HepG2 (cell line): Measurements from ENCODE around the gene IL27RA. TPM values are rescaled to one million over a fixed set of nuclear protein-coding genes. Genes with fewer than 3 reads are reported as not detected.

Source experiments
- ATAC-seq: fragments of 200-7000 bp; cut with Tn5 transposase; 3 replicates; pipeline ENCODE4 v1.9.1; 2020; ENCODE audit warnings: mild to moderate bottlenecking, moderate library complexity
- BruUV-seq: library from RNA; stranded (reverse); fragments of 400-500 nt; replicated peaks from 2 replicates; lab custom pipeline; 2021; lab: Mats Ljungman, UMichigan
- CTCF ChIA-PET: fragments of 300-600 bp; formaldehyde crosslinking; extraction: SDS; loops from one replicate; lab custom pipeline; 2021; ENCODE audit warnings: low total read pairs, inconsistent platforms, low intra/inter-chr PET ratio; lab: Yijun Ruan, JAX
- POLR2A ChIA-PET: fragments of 350-600 bp; sonication (Branson Sonifier 250); formaldehyde crosslinking; loops from one replicate; lab custom pipeline; 2020; ENCODE audit warnings: antibody characterized with exemption, inconsistent platforms; lab: Yijun Ruan, JAX
- DNase-seq: peaks from one replicate; pipeline ENCODE4 v3.0.0-alpha.2; 2015; ENCODE audit warnings: low spot score
- FAIRE-seq: peaks from 3 replicates; lab custom pipeline; 2011; peaks lifted over from hg19 to GRCh38; lab: Jason Lieb, UNC
- H2AFZ ChIP-seq: one replicate; pipeline ENCODE4 v1.6.1; 2011; ENCODE audit warnings: low read length, inconsistent platforms
- H3K27ac ChIP-seq: fragments of 300-600 bp; 3 replicates; pipeline ENCODE4 v1.8.0; 2011; ENCODE audit warnings: mixed run types, mild to moderate bottlenecking, mixed read lengths, low read length, inconsistent platforms; ENCODE audit not compliant: insufficient read depth; ENCODE audit errors: extremely low read length
- H3K27me3 ChIP-seq, 2 experiments: fragments of 200-600 bp in 1 of 2; 2 replicates in 1 of 2; 3 replicates in 1 of 2; pipeline versions ENCODE4 v1.6.0 to v1.8.0; 2011; ENCODE audit warnings: low read length in 2 of 2, mild to moderate bottlenecking in 2 of 2, moderate library complexity in 2 of 2, inconsistent platforms in 1 of 2; ENCODE audit not compliant: insufficient read depth in 2 of 2, control insufficient read depth in 1 of 2
- H3K36me3 ChIP-seq, 2 experiments: fragments of 200-600 bp in 1 of 2; replicated peaks in 1 of 2; 2 replicates in 1 of 2; 3 replicates in 1 of 2; pipeline versions ENCODE4 v1.5.1 to v1.8.0; 2011; ENCODE audit warnings: low read length in 2 of 2, inconsistent platforms in 1 of 2; ENCODE audit not compliant: insufficient read depth in 2 of 2, control insufficient read depth in 1 of 2
- H3K4me1 ChIP-seq: 2 replicates; pipeline ENCODE4 v1.5.1; 2012; ENCODE audit warnings: low read length, inconsistent platforms; ENCODE audit not compliant: insufficient read depth
- H3K4me2 ChIP-seq: 2 replicates; pipeline ENCODE4 v1.6.0; 2011; ENCODE audit warnings: low read depth, low read length, inconsistent platforms
- H3K4me3 ChIP-seq, 3 experiments: fragments of 200-600 bp in 1 of 3; sonication (generic), shearing (Covaris generic) in 1 of 3; replicated peaks in 1 of 3; 2 replicates each; pipeline ENCODE4 v1.5.1; 2011 to 2016; ENCODE audit warnings: low read length in 3 of 3, inconsistent platforms in 2 of 3, low read depth in 2 of 3, mild to moderate bottlenecking in 2 of 3, control low read depth in 1 of 3, mixed read lengths in 1 of 3; ENCODE audit not compliant: insufficient read depth in 1 of 3
- H3K79me2 ChIP-seq: one replicate; pipeline ENCODE4 v1.6.1; 2011; ENCODE audit warnings: low read length, inconsistent platforms; ENCODE audit not compliant: insufficient read depth
- H3K9ac ChIP-seq: 2 replicates; pipeline ENCODE4 v1.6.0; 2011; ENCODE audit warnings: mild to moderate bottlenecking, low read depth, low read length, inconsistent platforms; ENCODE audit not compliant: insufficient read depth
- H3K9me3 ChIP-seq: 2 replicates; pipeline ENCODE4 v1.5.1; 2012; ENCODE audit warnings: mild to moderate bottlenecking, low read length
- H4K20me1 ChIP-seq: 2 replicates; pipeline ENCODE4 v1.6.0; 2011; ENCODE audit warnings: inconsistent platforms, mild to moderate bottlenecking, low read length, moderate library complexity; ENCODE audit not compliant: insufficient read depth
- ELF4 ChIP-seq: sonication (generic); formaldehyde crosslinking; IDR thresholded peaks from 2 replicates; pipeline ENCODE4 v1.5.0; 2020; ENCODE audit warnings: missing genetic modification reagents, mild to moderate bottlenecking, moderate library complexity, borderline replicate concordance
- MBNL3 ChIP-seq: fragments of 250-450 bp; sonication (Bioruptor Pico); conservative IDR thresholded peaks from 2 replicates; pipeline ENCODE4 v1.8.0; 2022; ENCODE audit warnings: mild to moderate bottlenecking, inconsistent platforms
- RORA ChIP-seq: sonication (generic); formaldehyde crosslinking; IDR thresholded peaks from 2 replicates; pipeline ENCODE4 v1.5.0; 2020; ENCODE audit warnings: mild to moderate bottlenecking, missing genetic modification reagents, moderate library complexity
- ZNF263 ChIP-seq: sonication (generic); formaldehyde crosslinking; IDR thresholded peaks from 2 replicates; pipeline ENCODE4 v1.4.0; 2020; ENCODE audit warnings: missing genetic modification reagents
- ZNF496 ChIP-seq: sonication (generic); formaldehyde crosslinking; IDR thresholded peaks from 2 replicates; pipeline ENCODE4 v1.8.1; 2023; ENCODE audit warnings: mild to moderate bottlenecking, moderate library complexity, missing genetic modification reagents; ENCODE audit not compliant: insufficient replicate concordance
- ZNF644 ChIP-seq: IDR thresholded peaks from 2 replicates; pipeline ENCODE4 v1.6.1; 2016; ENCODE audit warnings: low read depth
- ZNF737 ChIP-seq: sonication (generic); formaldehyde crosslinking; IDR thresholded peaks from 2 replicates; pipeline ENCODE4 v1.5.0; 2020; ENCODE audit warnings: missing genetic modification reagents, mild to moderate bottlenecking, borderline replicate concordance
- ZSCAN21 ChIP-seq: sonication (generic); formaldehyde crosslinking; IDR thresholded peaks from 2 replicates; pipeline ENCODE4 v1.8.0; 2022; ENCODE audit warnings: mild to moderate bottlenecking, missing genetic modification reagents, moderate library complexity, borderline replicate concordance
- ZSCAN25 ChIP-seq: sonication (generic); formaldehyde crosslinking; IDR thresholded peaks from 2 replicates; pipeline ENCODE4 v1.8.0; 2022; ENCODE audit warnings: mild to moderate bottlenecking, missing genetic modification reagents
- WGBS: methylation state at CpG from one replicate; pipeline ENCODE4 v1.1.6; 2017; ENCODE audit warnings: low lambda C conversion rate; 5-methylcytosine and 5-hydroxymethylcytosine counted together
- in situ Hi-C: cut with HindIII; loops from 2 replicates; pipeline ENCODE4 v1.10.0; 2017; ENCODE audit warnings: low pct_unique_long_range_greater_than_20kb; ENCODE audit not compliant: extremely low pct_ligation_motif_present
- intact Hi-C: fragments of 100-400 bp; cut with micrococcal nuclease; formaldehyde crosslinking; loops from one replicate; pipeline ENCODE4 v1.10.0; 2022; ENCODE audit not compliant: unreplicated experiment
- polyA plus RNA-seq, 8 experiments: library from polyadenylated mRNA; depleted of rRNA in 3 of 8; stranded (reverse) in 7 of 8; unstranded in 1 of 8; fragments of >200 nt; fragmentation: Illumina TruSeq in 4 of 8; extraction: Trizol in 4 of 8; gene quantifications; 2 replicates each; pipeline versions ENCODE4 v1.2.1 to v1.2.3, GENCODE V29; 2011 to 2016; ENCODE audit warnings: low read depth in 4 of 8, missing spikeins in 1 of 8, mixed read lengths in 1 of 8; ENCODE audit not compliant: insufficient read depth in 1 of 8
- total RNA-seq, 5 experiments: library from RNA; depleted of rRNA; stranded (reverse); fragments of >200 nt; fragmentation: Illumina TruSeq; extraction: Trizol; gene quantifications; 2 replicates each; pipeline ENCODE4 v1.2.3, GENCODE V29; 2016; ENCODE audit warnings: low read depth in 1 of 5
- TF ChIP-seq, protein P1 (sequence below): sonication (generic); formaldehyde crosslinking; IDR thresholded peaks from 2 replicates; pipeline ENCODE4 v1.4.0; 2020; ENCODE audit warnings: mild to moderate bottlenecking, low read depth, missing genetic modification reagents
- TF ChIP-seq, protein P2 (sequence below): IDR thresholded peaks from 2 replicates; pipeline ENCODE4 v1.6.1; 2016; ENCODE audit warnings: mild to moderate bottlenecking, missing biosample characterization, missing genetic modification reagents
- TF ChIP-seq, protein P3 (sequence below): sonication (generic); formaldehyde crosslinking; IDR thresholded peaks from 2 replicates; pipeline ENCODE4 v1.4.0; 2020; ENCODE audit warnings: low read depth, mild to moderate bottlenecking, missing genetic modification reagents
- TF ChIP-seq, protein P4 (sequence below): fragments of 450-650 bp; IDR thresholded peaks from 2 replicates; pipeline ENCODE4 v1.6.1; 2017; ENCODE audit warnings: mild to moderate bottlenecking

The IL27RA gene
- total and polyA plus RNA-seq, 2 of the 13 experiments (the other 11 are each of a cell fraction or from before 2014, with no cell fraction given): 3.5 to 8.1 TPM

DNA sequence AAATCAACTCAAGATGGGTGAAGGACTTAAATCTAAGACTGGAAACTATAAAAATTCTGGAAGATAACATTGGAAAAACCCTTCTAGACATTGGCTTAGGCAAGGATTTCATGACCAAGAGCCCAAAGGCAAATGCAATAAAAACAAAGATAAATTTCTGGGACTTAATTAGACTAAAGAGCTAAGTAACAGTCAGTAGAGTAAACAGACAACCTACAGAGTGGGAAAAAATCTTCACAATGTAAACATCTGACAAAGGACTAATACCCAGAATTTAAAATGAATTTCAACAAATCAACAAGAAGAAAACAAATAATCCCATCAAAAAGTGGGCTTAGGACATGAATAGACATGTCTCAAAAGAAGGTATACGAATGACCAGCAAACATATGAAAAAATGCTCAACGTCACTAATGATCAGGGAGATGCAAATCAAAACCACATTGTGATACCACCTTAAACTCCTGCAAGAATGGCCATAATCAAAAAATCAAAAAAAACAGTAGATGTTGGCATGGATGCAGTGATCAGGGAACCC, 19.1 kb upstream of the IL27RA start:
- DNase-seq (no peak), FAIRE-seq (no peak), ATAC-seq (no peak)
- CTCF ChIA-PET: no interaction called here
- Histone ChIP-seq H3K79me2 (no peaks in the 10 kb centered on the region), H2AFZ (no peak overlapping the region), H3K9me3 (no peaks in the 10 kb centered on the region), H4K20me1 (no peaks in the 10 kb centered on the region), H3K36me3 (no peaks in the 10 kb centered on the region), H3K4me2 (no peak overlapping the region), H3K9ac (no peak overlapping the region), H3K27me3 (no peaks in the 10 kb centered on the region), H3K4me3 (no peak overlapping the region), H3K27ac (no peak overlapping the region), H3K4me1 (peaks cover 23% of the 10 kb centered on the region)
- POLR2A ChIA-PET: no interaction called here
- no TSS peak for BruUV-seq
- TF ChIP-seq ZNF496 (CRISPR knock-in tag) (no peak), ZSCAN25 (no peak), ZNF737 (no peak), ZNF263 (CRISPR knock-in tag) (no peak), ZNF644 (no peak), ZSCAN21 (CRISPR knock-in tag) (no peak), RORA (CRISPR knock-in tag) (no peak), MBNL3 (CRISPR knock-in tag) (no peak), ELF4 (CRISPR knock-in tag) (no peak)
- TF ChIP-seq, protein P1, sequence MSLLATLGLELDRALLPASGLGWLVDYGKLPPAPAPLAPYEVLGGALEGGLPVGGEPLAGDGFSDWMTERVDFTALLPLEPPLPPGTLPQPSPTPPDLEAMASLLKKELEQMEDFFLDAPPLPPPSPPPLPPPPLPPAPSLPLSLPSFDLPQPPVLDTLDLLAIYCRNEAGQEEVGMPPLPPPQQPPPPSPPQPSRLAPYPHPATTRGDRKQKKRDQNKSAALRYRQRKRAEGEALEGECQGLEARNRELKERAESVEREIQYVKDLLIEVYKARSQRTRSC (CRISPR knock-in tag): no peak
- TF ChIP-seq, protein P2, sequence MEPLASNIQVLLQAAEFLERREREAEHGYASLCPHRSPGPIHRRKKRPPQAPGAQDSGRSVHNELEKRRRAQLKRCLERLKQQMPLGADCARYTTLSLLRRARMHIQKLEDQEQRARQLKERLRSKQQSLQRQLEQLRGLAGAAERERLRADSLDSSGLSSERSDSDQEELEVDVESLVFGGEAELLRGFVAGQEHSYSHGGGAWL (CRISPR knock-in tag): no peak
- TF ChIP-seq, protein P3, sequence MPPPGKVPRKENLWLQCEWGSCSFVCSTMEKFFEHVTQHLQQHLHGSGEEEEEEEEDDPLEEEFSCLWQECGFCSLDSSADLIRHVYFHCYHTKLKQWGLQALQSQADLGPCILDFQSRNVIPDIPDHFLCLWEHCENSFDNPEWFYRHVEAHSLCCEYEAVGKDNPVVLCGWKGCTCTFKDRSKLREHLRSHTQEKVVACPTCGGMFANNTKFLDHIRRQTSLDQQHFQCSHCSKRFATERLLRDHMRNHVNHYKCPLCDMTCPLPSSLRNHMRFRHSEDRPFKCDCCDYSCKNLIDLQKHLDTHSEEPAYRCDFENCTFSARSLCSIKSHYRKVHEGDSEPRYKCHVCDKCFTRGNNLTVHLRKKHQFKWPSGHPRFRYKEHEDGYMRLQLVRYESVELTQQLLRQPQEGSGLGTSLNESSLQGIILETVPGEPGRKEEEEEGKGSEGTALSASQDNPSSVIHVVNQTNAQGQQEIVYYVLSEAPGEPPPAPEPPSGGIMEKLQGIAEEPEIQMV (CRISPR knock-in tag): no peak
- TF ChIP-seq, protein P4, sequence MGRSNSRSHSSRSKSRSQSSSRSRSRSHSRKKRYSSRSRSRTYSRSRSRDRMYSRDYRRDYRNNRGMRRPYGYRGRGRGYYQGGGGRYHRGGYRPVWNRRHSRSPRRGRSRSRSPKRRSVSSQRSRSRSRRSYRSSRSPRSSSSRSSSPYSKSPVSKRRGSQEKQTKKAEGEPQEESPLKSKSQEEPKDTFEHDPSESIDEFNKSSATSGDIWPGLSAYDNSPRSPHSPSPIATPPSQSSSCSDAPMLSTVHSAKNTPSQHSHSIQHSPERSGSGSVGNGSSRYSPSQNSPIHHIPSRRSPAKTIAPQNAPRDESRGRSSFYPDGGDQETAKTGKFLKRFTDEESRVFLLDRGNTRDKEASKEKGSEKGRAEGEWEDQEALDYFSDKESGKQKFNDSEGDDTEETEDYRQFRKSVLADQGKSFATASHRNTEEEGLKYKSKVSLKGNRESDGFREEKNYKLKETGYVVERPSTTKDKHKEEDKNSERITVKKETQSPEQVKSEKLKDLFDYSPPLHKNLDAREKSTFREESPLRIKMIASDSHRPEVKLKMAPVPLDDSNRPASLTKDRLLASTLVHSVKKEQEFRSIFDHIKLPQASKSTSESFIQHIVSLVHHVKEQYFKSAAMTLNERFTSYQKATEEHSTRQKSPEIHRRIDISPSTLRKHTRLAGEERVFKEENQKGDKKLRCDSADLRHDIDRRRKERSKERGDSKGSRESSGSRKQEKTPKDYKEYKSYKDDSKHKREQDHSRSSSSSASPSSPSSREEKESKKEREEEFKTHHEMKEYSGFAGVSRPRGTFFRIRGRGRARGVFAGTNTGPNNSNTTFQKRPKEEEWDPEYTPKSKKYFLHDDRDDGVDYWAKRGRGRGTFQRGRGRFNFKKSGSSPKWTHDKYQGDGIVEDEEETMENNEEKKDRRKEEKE: no peak
- 49% methylated on average over 2 of the region's 2 CpGs for WGBS
- intact Hi-C loops (no loop called here), in situ Hi-C loops (no loop called here)
